ENCODE results near the gene SHROOM1.

DNA sequence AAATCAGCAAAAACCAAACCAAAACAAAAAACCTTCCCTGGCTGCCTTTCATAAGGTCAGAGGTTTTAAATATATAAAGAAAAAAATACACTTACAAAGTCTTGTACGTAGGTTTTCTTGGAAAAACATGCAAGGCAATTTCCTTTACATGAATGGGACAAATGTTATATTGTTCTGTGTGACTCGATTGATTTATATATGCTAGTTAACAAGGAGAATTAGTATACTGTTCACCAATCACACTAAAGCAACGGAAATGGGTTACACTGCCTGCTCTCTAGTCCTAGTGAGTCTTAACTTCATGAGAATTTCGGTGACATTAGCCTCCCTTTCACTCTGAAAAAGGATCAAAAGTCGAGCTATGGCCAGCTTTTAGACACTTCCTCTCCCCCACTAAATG lies 30.3 kb upstream of the SHROOM1 start:
- TF ChIP-seq POLR2A (IDR thresholded peaks at IDR 0.05; ENCODE audit: low read depth, low read length) (no peak), TAF1 (IDR thresholded peaks at IDR 0.05; ENCODE audit: borderline replicate concordance, low read depth, low read length) (no peak), POLR2AphosphoS5 (IDR thresholded peaks at IDR 0.05; ENCODE audit: low read depth, low read length) (no peak)
